G401 (cell line): Measurements from ENCODE around the gene TDRD12. TPM values are rescaled to one million over a fixed set of nuclear protein-coding genes. Genes with fewer than 3 reads are reported as not detected.

Source experiments
- DNase-seq: peaks from one replicate; pipeline ENCODE4 v3.0.0-alpha.2; 2015; ENCODE audit warnings: low spot score
- in situ Hi-C: cut with HindIII; loops from 2 replicates; pipeline ENCODE4 v1.10.0; 2016; ENCODE audit warnings: low sequenced_read_pairs, mixed read lengths
- total RNA-seq: library from RNA; depleted of rRNA; stranded (reverse); fragments of >200 nt; shearing (Covaris generic); gene quantifications from 2 replicates; pipeline ENCODE4 v1.2.3, GENCODE V29; 2014; rRNA removed

TDRD12 gene
- 0.27 TPM in 1 of 2 replicates, not detected in the other for total RNA-seq

- in situ Hi-C loops = no loop called here
- no peak for DNase-seq
Observed at GRCh38 chr19:32719611-32720059, at the start of gene TDRD12. TSS of gene TDRD12 (plus strand) at chr19:32719767. CDS start at chr19:32720073, 306 bp downstream.

- DNase-seq = no peak
- in situ Hi-C loops = no loop called here
Observed at GRCh38 chr19:32671883-32672593, 47.5 kb upstream of the TDRD12 start.

- in situ Hi-C loops = no loop called here
Observed at GRCh38 chr19:32672841-32673240, 46.7 kb upstream of the TDRD12 start.

GRCh38 chr19:32673573-32673972 lies 46.0 kb upstream of the TDRD12 start:
- in situ Hi-C loops = no loop called here

More at GRCh38 chr19:32672841-32673240, 46.7 kb upstream of the TDRD12 start:
- no peak for DNase-seq

GRCh38 chr19:32674153-32674930 lies 45.2 kb upstream of the TDRD12 start:
- no peak for DNase-seq
- in situ Hi-C loops = no loop called here

More at GRCh38 chr19:32673573-32673972, 46.0 kb upstream of the TDRD12 start:
- no peak for DNase-seq

- in situ Hi-C loops = no loop called here
- DNase-seq = peak; percentile 99
Observed at GRCh38 chr19:32674931-32675719, 44.4 kb upstream of the TDRD12 start, which contains the start of gene ANKRD27. TSS of gene ANKRD27 (minus strand) at chr19:32675180. CDS start at chr19:32659015, 16,165 bp downstream.

- DNase-seq = peak; percentile 42
Observed at GRCh38 chr19:32675720-32676185, 43.8 kb upstream of the TDRD12 start, which contains the start of gene RGS9BP. TSS of gene RGS9BP (plus strand) at chr19:32675848. CDS start at chr19:32676264, 416 bp downstream.

GRCh38 chr19:32676186-32676894 lies 43.2 kb upstream of the TDRD12 start:
- in situ Hi-C loops = no loop called here

More at GRCh38 chr19:32675720-32676185, 43.8 kb upstream of the TDRD12 start, which contains the start of gene RGS9BP:
- in situ Hi-C loops = no loop called here

GRCh38 chr19:32676895-32677359 lies 42.6 kb upstream of the TDRD12 start:
- in situ Hi-C loops = no loop called here
- DNase-seq = no peak

More at GRCh38 chr19:32676186-32676894, 43.2 kb upstream of the TDRD12 start:
- DNase-seq = no peak

- peak; percentile 32 for DNase-seq
- in situ Hi-C loops = no loop called here
Observed at GRCh38 chr19:32677657-32678056, 41.9 kb upstream of the TDRD12 start.

- no peak for DNase-seq
- in situ Hi-C loops = no loop called here
Observed at GRCh38 chr19:32680986-32681385, 38.6 kb upstream of the TDRD12 start.

- in situ Hi-C loops = no loop called here
- no peak for DNase-seq
Observed at GRCh38 chr19:32682317-32682716, 37.2 kb upstream of the TDRD12 start.

GRCh38 chr19:32686847-32687475 lies 32.6 kb upstream of the TDRD12 start:
- DNase-seq = no peak
- in situ Hi-C loops = no loop called here

GRCh38 chr19:32687681-32688080 lies 31.9 kb upstream of the TDRD12 start:
- no peak for DNase-seq
- in situ Hi-C loops = no loop called here

- no peak for DNase-seq
- in situ Hi-C loops = no loop called here
Observed at GRCh38 chr19:32688311-32688710, 31.3 kb upstream of the TDRD12 start.

- in situ Hi-C loops = no loop called here
- peak; percentile 77 for DNase-seq
Observed at GRCh38 chr19:32691291-32691951, 28.1 kb upstream of the TDRD12 start, which contains the start of gene NUDT19. TSS of gene NUDT19 (plus strand) at chr19:32691821. CDS start at chr19:32691961, 140 bp downstream.
